CMK (cell line): Measurements from ENCODE around the gene MC4R.
"Not testable (repeated sequence)": the region's sequence is repeated elsewhere in the genome, so short reads cannot be mapped to it uniquely, and the experiment has no call there.

Experiments
- DNase-seq: peaks from one replicate; pipeline ENCODE4 v3.0.0-alpha.2; 2010; ENCODE audit warnings: low read depth

The MC4R gene

DNA sequence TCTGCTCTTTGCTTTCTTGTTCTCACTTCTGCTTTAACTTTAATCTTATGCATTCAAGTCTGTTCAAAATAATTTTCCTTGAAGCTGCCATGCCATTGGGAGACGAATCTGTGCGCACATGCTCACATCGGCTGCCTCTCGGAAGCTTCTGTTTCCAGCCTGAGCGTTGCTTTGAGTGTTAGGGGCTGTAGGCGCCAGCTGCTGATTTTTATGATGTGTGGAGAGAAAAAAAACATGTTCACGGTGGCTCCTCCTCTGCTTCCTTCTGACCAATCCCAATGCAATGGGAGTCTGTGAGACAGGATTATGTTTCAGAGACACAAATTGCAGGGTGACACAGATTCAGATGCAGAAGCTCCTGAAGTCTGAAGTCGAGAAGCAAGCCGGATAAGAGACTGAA lies at the start of gene MC4R:
TSS of gene MC4R (minus strand) at position 180 of the 400 bp plus-strand sequence. CDS start 426 bp downstream, outside the sequence.
- DNase-seq = peak; percentile 11

- DNase-seq = not testable (repeated sequence)
Observed at GRCh38 chr18:60422306-60422705, 49.7 kb upstream of the MC4R start.

DNA sequence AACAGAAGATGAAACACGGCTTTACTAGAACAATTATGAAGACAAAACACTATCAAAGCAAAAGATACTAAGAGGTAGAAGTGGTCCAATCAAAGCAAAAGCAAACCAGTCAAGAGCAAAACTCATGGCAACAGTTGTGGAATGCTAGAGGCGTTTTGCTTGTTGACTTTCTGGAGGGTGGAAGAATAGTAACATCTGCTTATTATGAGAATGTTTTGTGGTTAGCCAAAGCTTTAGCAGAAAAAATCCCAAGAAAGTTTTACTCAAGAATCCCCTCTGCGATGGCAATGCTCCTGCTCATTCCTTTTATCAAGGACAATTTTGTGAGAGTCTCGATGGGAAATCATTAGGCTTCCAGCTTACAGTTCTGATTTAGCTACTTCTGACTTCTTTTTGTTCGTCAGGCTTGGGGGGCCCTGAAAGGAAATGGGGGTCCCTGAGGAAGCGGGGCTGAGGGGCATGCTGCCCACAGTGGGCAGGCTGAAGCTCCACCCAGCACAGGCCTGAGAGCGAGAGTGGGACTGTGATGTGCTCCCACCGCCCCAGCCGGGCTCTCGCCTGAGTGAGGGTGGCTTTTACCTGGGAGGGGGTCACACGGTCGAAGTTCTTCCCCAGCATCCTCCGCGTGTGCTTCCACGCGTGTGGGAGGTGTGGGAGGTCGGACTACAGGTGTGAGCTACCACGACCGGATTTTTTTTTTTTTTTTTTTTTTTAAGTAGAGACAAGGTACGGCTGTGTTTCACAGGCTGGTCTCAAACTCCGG lies 49.0 kb upstream of the MC4R start:
- no peak for DNase-seq

- no peak for DNase-seq
Observed at GRCh38 chr18:60417946-60418345, 45.4 kb upstream of the MC4R start.

- no peak for DNase-seq
Observed at GRCh38 chr18:60413944-60414547, 41.5 kb upstream of the MC4R start.

- no peak for DNase-seq
Observed at GRCh38 chr18:60411715-60412114, 39.1 kb upstream of the MC4R start.

DNA sequence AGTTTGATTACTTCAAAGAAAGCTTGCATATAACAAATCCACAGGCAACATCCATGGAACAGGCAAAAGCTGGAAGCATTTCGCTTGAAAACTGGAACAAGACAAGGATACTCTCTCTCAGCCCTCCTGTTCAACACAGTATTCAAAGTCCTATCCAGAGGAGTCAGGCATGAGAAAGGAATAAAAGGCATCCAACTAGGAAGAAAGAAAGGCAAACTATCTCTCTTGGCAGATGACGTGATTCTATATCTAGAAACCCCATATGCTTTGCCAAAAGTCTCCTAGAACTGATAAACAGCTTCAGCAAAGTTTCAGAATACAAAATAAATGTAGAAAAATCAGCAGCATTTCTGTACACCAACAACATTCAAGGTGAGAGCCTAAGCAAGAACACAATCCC lies 34.1 kb upstream of the MC4R start:
- no peak for DNase-seq

DNA sequence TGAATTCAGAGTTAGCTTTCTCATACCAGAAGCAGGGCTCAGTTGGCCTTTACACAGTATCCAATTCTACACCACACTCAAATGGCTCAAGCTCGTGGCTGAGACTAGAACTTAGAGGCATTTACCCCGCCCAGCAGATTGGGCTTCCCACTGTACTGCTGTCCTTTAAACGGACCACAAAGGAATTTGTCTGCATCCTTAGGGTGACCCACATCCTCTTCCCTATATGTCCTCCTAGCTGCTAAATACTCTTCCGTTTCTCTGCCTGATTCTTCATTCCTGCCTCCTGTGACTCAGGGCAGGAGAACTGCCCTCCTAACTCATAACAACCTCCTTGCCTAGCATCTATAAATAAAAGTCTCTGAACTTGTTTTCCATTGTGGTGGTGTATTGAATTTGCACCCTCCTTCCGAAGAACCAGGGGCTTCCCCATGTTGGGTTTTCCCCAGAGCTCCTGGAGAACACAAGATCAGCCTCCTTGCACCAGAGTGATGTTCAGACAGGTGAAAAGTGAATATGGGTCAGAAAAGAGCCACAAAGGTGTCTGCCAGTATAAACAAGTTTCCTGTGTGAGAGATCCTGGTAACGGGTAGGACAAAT lies 32.0 kb upstream of the MC4R start:
- no peak for DNase-seq

- DNase-seq = no peak
Observed at GRCh38 chr18:60401346-60401745, 28.8 kb upstream of the MC4R start.

GRCh38 chr18:60391571-60392226 lies 19.1 kb upstream of the MC4R start:
- DNase-seq = no peak

DNA sequence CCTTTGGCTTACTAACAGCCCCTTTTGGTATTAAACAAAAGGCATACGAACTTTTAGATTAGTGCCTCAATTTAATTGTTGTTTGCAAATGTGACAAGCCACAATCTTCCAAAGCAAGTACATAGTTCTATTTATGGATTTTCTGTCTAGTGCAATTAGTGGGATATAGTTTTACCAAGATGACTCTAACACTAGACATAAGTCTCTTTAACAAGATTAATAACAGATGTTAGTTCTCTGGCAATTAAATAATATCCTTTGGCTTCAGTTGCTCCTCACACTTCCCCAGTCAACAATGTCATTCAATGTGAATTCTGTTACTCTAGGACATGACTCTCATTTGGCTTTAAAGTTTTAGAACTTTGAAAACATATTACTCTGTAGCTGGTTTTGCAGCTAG lies 16.7 kb upstream of the MC4R start:
- DNase-seq = no peak

GRCh38 chr18:60385693-60386092 lies 13.1 kb upstream of the MC4R start:
- no peak for DNase-seq

GRCh38 chr18:60383893-60384292 lies 11.3 kb upstream of the MC4R start:
- no peak for DNase-seq

GRCh38 chr18:60377778-60378469 lies 5.3 kb upstream of the MC4R start:
- DNase-seq = no peak

- DNase-seq = no peak
Observed at GRCh38 chr18:60372132-60372531, 443 bp downstream of the MC4R start.

- DNase-seq = no peak
Observed at GRCh38 chr18:60358516-60358915, 14.1 kb downstream of the MC4R start.

DNA sequence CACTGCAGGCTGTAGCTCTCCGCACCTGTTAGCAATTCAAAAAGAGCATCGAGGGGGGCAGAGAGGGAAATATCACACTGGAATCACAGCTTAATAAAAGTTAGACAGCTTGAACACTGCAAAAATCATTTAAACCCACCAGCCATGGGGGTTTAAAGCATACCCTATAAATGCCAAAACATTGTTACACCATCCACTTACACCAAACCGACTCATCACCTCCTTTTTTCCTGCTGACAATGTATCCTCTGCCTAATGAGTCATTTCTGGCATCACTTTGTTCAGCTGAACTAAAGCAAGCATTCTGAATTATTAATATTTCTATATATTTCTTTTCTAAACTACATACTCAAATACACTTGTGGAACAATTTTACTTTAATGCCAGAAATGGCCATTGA lies 21.6 kb downstream of the MC4R start:
- DNase-seq = no peak

GRCh38 chr18:60350150-60350549 lies 22.4 kb downstream of the MC4R start:
- DNase-seq = no peak

GRCh38 chr18:60347526-60348045 lies 25.0 kb downstream of the MC4R start:
- DNase-seq = no peak

DNA sequence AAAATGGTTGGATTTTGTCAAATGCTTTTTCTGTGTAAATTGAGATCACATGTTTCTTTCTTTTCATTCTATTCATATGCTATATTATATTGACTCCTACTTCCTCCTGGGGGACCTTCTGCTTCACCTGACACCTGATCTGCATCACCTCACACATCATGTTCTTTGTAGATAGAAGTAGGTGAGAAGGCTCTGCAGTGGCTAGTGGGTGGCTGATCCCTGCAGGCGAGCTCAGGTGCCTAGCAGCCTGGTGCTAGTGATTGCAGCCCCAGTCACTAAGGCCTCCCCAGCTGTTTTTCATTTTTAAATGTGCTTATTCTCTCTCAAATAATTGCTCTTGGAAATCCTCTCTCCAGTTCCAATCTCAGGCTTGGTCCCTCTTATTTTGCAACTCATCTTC lies 33.6 kb downstream of the MC4R start:
- no peak for DNase-seq

- no peak for DNase-seq
Observed at GRCh38 chr18:60331890-60332289, 40.7 kb downstream of the MC4R start.

DNA sequence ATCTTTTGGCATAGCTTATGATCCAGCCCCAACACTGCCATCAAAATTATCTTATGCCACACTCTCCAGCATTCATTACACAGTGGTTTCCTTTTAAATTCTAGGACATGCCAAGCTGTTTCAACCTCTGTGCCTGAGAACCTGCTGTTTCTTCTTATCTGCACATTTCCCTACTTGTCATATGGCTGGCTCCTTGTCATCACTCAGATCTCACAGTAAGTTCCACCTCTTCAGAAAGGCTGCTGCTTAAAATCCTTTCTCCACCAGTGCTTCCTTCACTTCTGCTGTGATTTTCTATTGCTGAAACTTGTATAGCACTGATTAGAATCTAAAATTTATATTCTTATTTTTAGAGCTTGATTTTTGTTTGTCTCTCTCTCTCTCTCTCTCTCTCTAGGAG lies 43.4 kb downstream of the MC4R start:
- DNase-seq = no peak
